Naive thymus-derived CD8-positive, alpha-beta T cell (primary cell): ENCODE measurements around the gene PLCD1. TPM values are rescaled to one million over a fixed set of nuclear protein-coding genes. Genes with fewer than 3 reads are reported as not detected.

Experiments
- ATAC-seq, 2 donors: fragments of 150-1000 bp; cut with Tn5 transposase in 1 of 2; sonication (Bioruptor Pico), chemical (Tn5 transposase) in 1 of 2; 1 replicate in 1 of 2; 2 replicates in 1 of 2; pipeline ENCODE4 v1.10.0; 2021; ENCODE audit warnings: mild to moderate bottlenecking in 2 of 2, moderate library complexity in 2 of 2
- POLR2A ChIA-PET: fragments of 350-600 bp; sonication (Branson Sonifier 250); formaldehyde crosslinking; loops from one replicate; lab custom pipeline; 2021; ENCODE audit warnings: antibody characterized with exemption; lab: Charles Lee
- DNase-seq, 10 donors: peaks; one replicate each; pipeline versions ENCODE4 v3.0.0 to v3.0.0-alpha.2; 2020 to 2022
- H3K27ac Mint-ChIP-seq, 10 donors: one replicate each; pipeline ENCODE4 v1.8.0; 2020 to 2022; ENCODE audit warnings: mild to moderate bottlenecking in 10 of 10, mixed read lengths in 10 of 10, moderate library complexity in 4 of 10, inconsistent platforms in 1 of 10
- H3K27me3 Mint-ChIP-seq, 5 donors: one replicate each; pipeline ENCODE4 v1.8.0; 2021 to 2022; ENCODE audit warnings: mixed read lengths in 5 of 5
- H3K36me3 Mint-ChIP-seq, 3 donors: one replicate each; pipeline ENCODE4 v1.8.0; 2020 to 2022; ENCODE audit warnings: mixed read lengths in 3 of 3, mild to moderate bottlenecking in 2 of 3, inconsistent platforms in 1 of 3
- H3K4me1 Mint-ChIP-seq, 4 donors: one replicate each; pipeline ENCODE4 v1.8.0; 2021 to 2022; ENCODE audit warnings: mixed read lengths in 4 of 4
- H3K4me3 Mint-ChIP-seq, 10 donors: one replicate each; pipeline ENCODE4 v1.8.0; 2020 to 2022; ENCODE audit warnings: mild to moderate bottlenecking in 10 of 10, mixed read lengths in 10 of 10, moderate library complexity in 6 of 10, inconsistent platforms in 1 of 10
- H3K9me3 Mint-ChIP-seq, 9 donors: one replicate each; pipeline ENCODE4 v1.8.0; 2020 to 2022; ENCODE audit warnings: mixed read lengths in 9 of 9, mild to moderate bottlenecking in 3 of 9, inconsistent platforms in 1 of 9, moderate library complexity in 1 of 9
- polyA plus RNA-seq, 3 donors: library from polyadenylated mRNA; unstranded; fragments of 300-500 nt; fragmentation: Illumina TruSeq; gene quantifications; one replicate each; pipeline ENCODE4 v1.2.3, GENCODE V29; 2021
- total RNA-seq, 8 experiments: library from RNA in 2 of 8; stranded (reverse) in 2 of 8; gene quantifications; one replicate each; pipeline ENCODE4 v1.2.3 and lab custom pipeline; 2021 to 2026

PLCD1 gene
- total and polyA plus RNA-seq, 5 experiments from 2014 or later: 11.0 to 42.7 (median 23.0) TPM

- no peaks in the 10 kb centered on the region for H3K9me3 Mint-ChIP-seq
- no peak for DNase-seq
- no peak overlapping the region for H3K4me3 Mint-ChIP-seq
- H3K36me3 Mint-ChIP-seq: peaks cover 0 to 14% (median 1%) of the 10 kb centered on the region in 3 donors
- peaks cover 0 to 2% (median under 1%) of the 10 kb centered on the region in 4 donors for H3K4me1 Mint-ChIP-seq
- H3K27ac Mint-ChIP-seq: peak overlapping the region in 2 of 10 donors; percentile 34 to 68
- ATAC-seq: peak in 1 of 2 donors; percentile 23
- H3K27me3 Mint-ChIP-seq: no peaks in the 10 kb centered on the region
- POLR2A ChIA-PET: interaction anchor here (1.9 kb wide), 1 partner anchor 12 kb away, joined by 9 read pairs; no protein-coding TSS in a partner anchor
These were observed 19.4 kb downstream of the PLCD1 start for GRCh38 chr3:38009807-38010591.

GRCh38 chr3:38008971-38009580, 20.4 kb downstream of the PLCD1 start:
- no peak for ATAC-seq
- no peak for DNase-seq
- Mint-ChIP-seq H3K36me3 (peaks cover 0 to 10% (median 0%) of the 10 kb centered on the region in 3 donors), H3K4me1 (peaks cover 7 to 10% (median 7%) of the 10 kb centered on the region in 4 donors), H3K4me3 (no peak overlapping the region), H3K27ac (peak overlapping the region in 4 of 10 donors; percentile 20 to 61 (median 42)), H3K27me3 (no peaks in the 10 kb centered on the region), H3K9me3 (no peaks in the 10 kb centered on the region)
- POLR2A ChIA-PET: interaction anchor here (1.9 kb wide), 1 partner anchor 13 kb away, joined by 9 read pairs; no protein-coding TSS in a partner anchor

- Mint-ChIP-seq H3K27me3 (no peaks in the 10 kb centered on the region), H3K4me3 (no peak overlapping the region), H3K4me1 (peaks cover 7 to 14% (median 10%) of the 10 kb centered on the region in 4 donors), H3K9me3 (no peaks in the 10 kb centered on the region), H3K36me3 (peaks cover 0 to 9% (median 0%) of the 10 kb centered on the region in 3 donors), H3K27ac (peak overlapping the region in 3 of 10 donors; percentile 25 to 69 (median 46))
- DNase-seq: no peak
- POLR2A ChIA-PET: interaction anchor here (1.9 kb wide), 1 partner anchor 14 kb away, joined by 9 read pairs; no protein-coding TSS in a partner anchor
- no peak for ATAC-seq
These were observed 21.2 kb downstream of the PLCD1 start for GRCh38 chr3:38008191-38008701.

GRCh38 chr3:38007754-38008090, 21.7 kb downstream of the PLCD1 start:
- DNase-seq (no peak), ATAC-seq (no peak)
- H3K4me3 Mint-ChIP-seq: no peak overlapping the region
- peak overlapping the region in 2 of 10 donors; percentile 46 to 53 for H3K27ac Mint-ChIP-seq
- peaks cover 9 to 19% (median 14%) of the 10 kb centered on the region in 4 donors for H3K4me1 Mint-ChIP-seq
- POLR2A ChIA-PET: no interaction called here
- H3K27me3 Mint-ChIP-seq: no peaks in the 10 kb centered on the region
- peaks cover 0 to 9% (median 0%) of the 10 kb centered on the region in 3 donors for H3K36me3 Mint-ChIP-seq
- no peaks in the 10 kb centered on the region for H3K9me3 Mint-ChIP-seq

- Mint-ChIP-seq H3K27ac (peak overlapping the region in 1 of 10 donors; percentile 15), H3K36me3 (peaks cover 0 to 16% (median 0%) of the 10 kb centered on the region in 3 donors), H3K4me1 (peaks cover 9 to 22% (median 14%) of the 10 kb centered on the region in 4 donors), H3K4me3 (no peak overlapping the region), H3K27me3 (no peaks in the 10 kb centered on the region), H3K9me3 (no peaks in the 10 kb centered on the region)
- POLR2A ChIA-PET: interaction anchor here (0.6 kb wide), 1 partner anchor 274 kb away, joined by 6 read pairs; no protein-coding TSS in a partner anchor
- DNase-seq (no peak), ATAC-seq (no peak)
These were observed 22.9 kb downstream of the PLCD1 start for GRCh38 chr3:38006445-38006995.

GRCh38 chr3:38006031-38006430, 23.4 kb downstream of the PLCD1 start:
- no peak for DNase-seq
- no peaks in the 10 kb centered on the region for H3K27me3 Mint-ChIP-seq
- no peak overlapping the region for H3K4me3 Mint-ChIP-seq
- POLR2A ChIA-PET: interaction anchor here (0.6 kb wide), 1 partner anchor 274 kb away, joined by 6 read pairs; no protein-coding TSS in a partner anchor
- peak overlapping the region in 1 of 10 donors; percentile 15 for H3K27ac Mint-ChIP-seq
- ATAC-seq: no peak
- H3K9me3 Mint-ChIP-seq: no peaks in the 10 kb centered on the region
- H3K36me3 Mint-ChIP-seq: peaks cover 0 to 19% (median 0%) of the 10 kb centered on the region in 3 donors
- H3K4me1 Mint-ChIP-seq: peaks cover 9 to 20% (median 14%) of the 10 kb centered on the region in 4 donors

- peaks cover 9 to 20% (median 14%) of the 10 kb centered on the region in 4 donors for H3K4me1 Mint-ChIP-seq
- peak overlapping the region in 9 of 10 donors; percentile 1 to 87 (median 60) for H3K27ac Mint-ChIP-seq
- peaks cover 0 to 23% (median 0%) of the 10 kb centered on the region in 3 donors for H3K36me3 Mint-ChIP-seq
- ATAC-seq (no peak), DNase-seq (no peak)
- no peak overlapping the region for H3K4me3 Mint-ChIP-seq
- POLR2A ChIA-PET: no interaction called here
- no peaks in the 10 kb centered on the region for H3K9me3 Mint-ChIP-seq
- H3K27me3 Mint-ChIP-seq: no peaks in the 10 kb centered on the region
These were observed 24.1 kb downstream of the PLCD1 start for GRCh38 chr3:38005076-38006020.

- Mint-ChIP-seq H3K4me1 (peaks cover 10 to 22% (median 19%) of the 10 kb centered on the region in 4 donors), H3K36me3 (peaks cover 0 to 31% (median 0%) of the 10 kb centered on the region in 3 donors), H3K27me3 (no peaks in the 10 kb centered on the region), H3K9me3 (no peaks in the 10 kb centered on the region), H3K27ac (peak overlapping the region in 9 of 10 donors; percentile 1 to 87 (median 58)), H3K4me3 (no peak overlapping the region)
- POLR2A ChIA-PET: no interaction called here
- peak in 5 of 10 donors; percentile 14 to 75 (median 35) for DNase-seq
- peak; percentile 55 to 73 for ATAC-seq
These were observed 24.9 kb downstream of the PLCD1 start for GRCh38 chr3:38004415-38005075.

- Mint-ChIP-seq H3K27ac (peak overlapping the region; percentile 28 to 88 (median 64)), H3K4me3 (no peak overlapping the region), H3K27me3 (no peaks in the 10 kb centered on the region), H3K36me3 (peaks cover 0 to 31% (median 0%) of the 10 kb centered on the region in 3 donors), H3K9me3 (no peaks in the 10 kb centered on the region), H3K4me1 (peaks cover 15 to 28% (median 23%) of the 10 kb centered on the region in 4 donors)
- POLR2A ChIA-PET: interaction anchor here (0.8 to 1.4 kb wide), 2 partner anchors 19 to 161 kb away, joined by 4 to 5 read pairs; partner anchors contain the start of gene OXSR1
- ATAC-seq: no peak
- DNase-seq: peak in 1 of 10 donors; percentile 47
These were observed 25.5 kb downstream of the PLCD1 start for GRCh38 chr3:38003817-38004414.

GRCh38 chr3:38003371-38003816, 26.0 kb downstream of the PLCD1 start:
- peak; percentile 40 to 64 for ATAC-seq
- Mint-ChIP-seq H3K4me1 (peaks cover 20 to 33% (median 27%) of the 10 kb centered on the region in 4 donors), H3K36me3 (peaks cover 0 to 31% (median 0%) of the 10 kb centered on the region in 3 donors), H3K9me3 (no peaks in the 10 kb centered on the region), H3K4me3 (no peak overlapping the region), H3K27ac (peak overlapping the region in 8 of 10 donors; percentile 28 to 88 (median 77)), H3K27me3 (no peaks in the 10 kb centered on the region)
- POLR2A ChIA-PET: interaction anchor here (0.8 to 1.4 kb wide), 2 partner anchors 19 to 162 kb away, joined by 4 to 5 read pairs; partner anchors contain the start of gene OXSR1
- peak; percentile 34 to 78 (median 50) for DNase-seq
